GM18505 (cell line): ENCODE measurements around the gene GPR32.
"Not testable (repeated sequence)": the region's sequence is repeated elsewhere in the genome, so short reads cannot be mapped to it uniquely, and the experiment has no call there.

Source experiments
- ATAC-seq: cut with Tn5 transposase; IDR thresholded peaks from one replicate; pipeline ENCODE4 v1.9.1; 2021; ENCODE audit not compliant: unreplicated experiment
- POLR2A ChIP-seq: IDR thresholded peaks from 4 replicates; pipeline ENCODE4 v1.6.1; 2011; ENCODE audit warnings: borderline replicate concordance; ENCODE audit not compliant: insufficient read depth, insufficient read length; ENCODE audit errors: extremely low read depth

The GPR32 gene

DNA sequence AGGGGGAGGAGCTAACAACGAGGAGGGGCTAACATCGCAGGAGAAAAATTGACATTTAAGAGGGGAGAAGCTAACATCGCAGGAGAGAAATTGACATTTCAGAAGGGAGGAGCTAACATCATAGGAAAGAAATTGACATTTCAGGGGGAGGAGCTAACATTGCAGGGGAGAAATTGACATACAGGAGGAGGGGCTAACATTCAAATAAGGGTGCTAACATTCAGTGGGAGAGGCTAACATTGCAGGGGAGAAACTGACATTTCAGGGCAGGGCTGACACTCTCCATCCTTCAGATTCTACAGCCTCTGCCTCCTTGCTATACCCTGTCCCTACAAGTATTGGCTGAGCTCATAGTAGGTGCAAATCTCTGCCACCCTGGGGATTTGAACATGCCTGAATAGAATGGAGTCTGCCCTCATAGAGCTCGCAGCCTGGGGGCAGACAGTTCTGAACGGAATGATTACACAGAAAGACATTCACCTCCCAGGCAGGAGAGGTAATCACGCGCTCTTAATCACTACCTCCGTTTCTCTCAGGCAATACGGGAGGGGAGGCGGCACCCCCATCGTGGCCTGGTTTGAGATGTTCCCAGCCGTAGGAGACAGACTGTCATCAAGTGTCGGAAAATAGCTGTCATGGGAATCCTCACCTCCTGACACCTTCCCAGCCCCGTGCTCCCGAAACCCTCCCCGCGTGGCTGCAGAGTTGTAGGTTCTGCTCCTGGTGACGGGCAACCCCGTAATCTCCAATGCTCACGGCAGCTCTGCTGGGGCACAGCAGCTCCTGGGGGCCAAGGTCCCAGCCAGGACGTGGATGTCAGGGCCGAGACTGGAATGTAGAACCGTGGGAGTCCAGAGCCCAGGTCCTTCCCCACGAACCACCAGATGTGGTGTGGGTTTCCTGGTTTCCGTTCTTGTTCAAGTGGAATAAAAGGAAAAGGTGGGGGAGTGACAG, 9.5 kb downstream of the GPR32 start:
- ATAC-seq, result no peak
- no peak for TF ChIP-seq POLR2A

GRCh38 chr19:50780753-50781435, 10.6 kb downstream of the GPR32 start:
- TF ChIP-seq POLR2A, result no peak
- ATAC-seq, result no peak

DNA sequence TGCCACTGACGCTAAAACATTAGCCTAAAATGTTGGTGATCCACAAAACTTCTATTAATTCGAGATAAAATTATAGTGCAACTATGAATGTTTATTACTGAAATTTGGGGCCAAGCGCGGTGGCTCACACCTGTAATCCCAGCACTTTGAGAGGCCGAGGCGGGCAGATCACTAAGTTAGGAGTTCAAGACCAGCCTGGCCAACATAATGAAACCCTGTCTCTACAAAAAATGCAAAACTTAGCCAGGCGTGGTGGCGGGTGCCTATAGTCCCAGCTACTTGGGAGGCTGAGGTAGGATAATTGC, 13.5 kb downstream of the GPR32 start:
- not testable (repeated sequence) for ATAC-seq

DNA sequence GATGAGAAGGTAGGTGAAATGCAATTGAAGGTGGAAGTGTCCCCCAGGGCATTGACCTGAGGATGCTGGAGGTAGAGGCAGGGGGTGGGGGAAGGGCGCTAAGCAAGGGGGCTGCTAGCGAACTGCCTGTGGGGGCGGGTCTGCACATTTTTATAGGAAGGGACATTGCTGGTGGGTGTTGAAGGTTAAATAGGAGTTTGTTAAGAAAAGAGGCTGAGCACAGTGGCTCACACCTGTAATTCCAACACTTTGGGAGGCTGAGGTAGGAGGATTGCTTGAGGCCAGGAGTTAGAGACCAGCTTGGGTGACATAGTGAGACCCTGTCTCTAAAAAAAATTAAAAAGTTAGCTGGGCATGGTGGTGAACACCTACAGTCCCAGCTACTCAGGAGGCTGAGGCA, 14.4 kb downstream of the GPR32 start:
- TF ChIP-seq POLR2A, result no peak
- no peak for ATAC-seq

DNA sequence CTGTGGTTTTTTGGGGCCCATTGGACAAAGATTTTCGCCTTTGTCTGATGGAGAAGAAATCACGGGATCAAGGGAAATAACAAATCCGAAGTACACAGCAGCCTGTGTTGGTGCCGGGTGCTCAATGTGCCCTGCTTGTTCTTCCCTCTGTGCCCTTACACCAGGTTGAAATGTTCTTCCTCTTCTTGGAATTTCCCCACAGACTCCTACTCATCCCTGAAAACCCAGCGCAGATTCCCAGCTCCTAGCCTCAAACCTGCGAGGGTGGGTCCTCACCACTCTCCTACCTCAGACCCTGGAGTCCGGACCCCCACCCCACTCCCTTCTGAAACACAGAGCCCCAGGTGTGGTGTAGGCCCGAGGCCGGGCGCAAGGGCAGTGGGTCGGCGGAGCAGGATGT, 15.1 kb downstream of the GPR32 start:
- no peak for ATAC-seq
- TF ChIP-seq POLR2A, result no peak

- no peak for ATAC-seq
Measured at GRCh38 chr19:50790396-50790795, 20.1 kb downstream of the GPR32 start, which contains the start of gene ACP4. Gene ACP4, plus strand, starts transcription at chr19:50790415. Its CDS starts 0 bp downstream, at chr19:50790415.

DNA sequence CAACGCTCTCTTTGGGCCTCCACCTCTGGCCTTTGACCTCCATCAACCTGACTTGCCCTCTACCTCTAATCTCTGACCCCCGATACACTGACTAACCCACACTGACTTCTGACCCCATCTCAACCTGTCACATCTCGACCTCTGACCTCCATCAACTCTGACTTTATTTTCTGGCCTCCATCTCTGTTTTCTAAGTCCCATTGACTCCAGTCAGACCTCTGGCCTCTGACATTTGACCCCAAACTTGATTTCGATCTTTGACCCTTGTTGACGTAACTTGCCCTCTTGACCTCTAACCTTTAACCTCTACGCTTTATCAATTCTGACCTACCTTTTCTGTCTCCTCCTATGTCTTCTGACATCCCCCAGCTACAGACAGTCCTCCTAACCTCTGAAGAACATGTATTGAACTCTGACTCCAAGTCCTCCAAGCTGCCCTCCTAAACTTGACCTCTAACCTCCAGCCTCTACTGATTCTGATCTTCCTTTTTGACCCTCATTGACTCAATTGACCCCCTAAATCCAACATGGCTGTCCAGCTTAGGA, 20.7 kb downstream of the GPR32 start:
- TF ChIP-seq POLR2A, result no peak
- no peak for ATAC-seq

More at GRCh38 chr19:50790396-50790795, 20.1 kb downstream of the GPR32 start, which contains the start of gene ACP4:
- TF ChIP-seq POLR2A, result no peak

GRCh38 chr19:50791594-50792271, 21.5 kb downstream of the GPR32 start:
- no peak for ATAC-seq

DNA sequence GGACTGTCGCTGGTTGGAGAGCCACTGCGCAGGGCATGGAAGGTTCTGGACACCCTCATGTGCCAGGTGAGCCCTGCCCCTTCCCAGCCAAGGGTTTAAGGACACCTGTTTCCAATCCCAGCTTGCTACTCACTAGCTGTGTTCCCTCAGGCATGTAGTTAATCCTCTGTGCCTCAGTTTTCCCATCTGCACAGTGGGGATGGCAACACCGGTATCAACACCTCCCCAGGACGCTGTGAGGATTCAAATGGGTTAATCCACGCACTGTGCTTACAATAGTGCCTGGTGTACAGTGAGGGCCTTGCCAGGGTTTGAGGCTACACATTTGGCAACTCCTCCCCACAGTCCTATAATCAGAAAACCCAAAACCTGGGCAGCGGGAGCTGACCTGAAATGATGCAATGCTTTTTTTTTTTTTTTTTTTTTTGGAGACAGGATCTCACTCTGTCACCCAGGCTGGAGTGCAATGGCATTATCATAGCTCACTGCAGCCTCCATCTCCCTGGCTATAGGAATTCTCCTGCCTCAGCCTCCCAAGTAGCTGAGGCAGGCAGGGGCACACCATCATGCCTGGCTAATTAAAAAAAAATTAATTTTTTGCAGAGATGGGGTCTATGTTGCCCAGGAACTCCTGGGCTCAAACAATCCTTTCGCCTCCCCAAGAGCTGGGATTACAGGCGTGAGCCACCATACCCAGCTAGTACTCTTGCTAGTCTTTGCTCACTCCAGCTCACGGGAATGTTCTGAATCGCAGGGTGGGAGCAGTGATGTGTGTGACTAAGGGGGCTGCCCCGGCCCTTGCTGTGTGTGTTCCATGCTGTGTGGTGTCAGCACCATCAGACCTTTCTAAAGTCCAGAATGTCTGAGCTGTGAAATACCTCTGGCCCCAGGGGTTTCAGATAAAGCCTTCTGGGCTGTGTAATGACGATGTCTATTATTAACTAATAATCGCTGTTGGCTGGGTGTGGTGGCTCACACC, 22.3 kb downstream of the GPR32 start:
- ATAC-seq, result no peak
- no peak for TF ChIP-seq POLR2A

More at GRCh38 chr19:50791594-50792271, 21.5 kb downstream of the GPR32 start:
- no peak for TF ChIP-seq POLR2A

DNA sequence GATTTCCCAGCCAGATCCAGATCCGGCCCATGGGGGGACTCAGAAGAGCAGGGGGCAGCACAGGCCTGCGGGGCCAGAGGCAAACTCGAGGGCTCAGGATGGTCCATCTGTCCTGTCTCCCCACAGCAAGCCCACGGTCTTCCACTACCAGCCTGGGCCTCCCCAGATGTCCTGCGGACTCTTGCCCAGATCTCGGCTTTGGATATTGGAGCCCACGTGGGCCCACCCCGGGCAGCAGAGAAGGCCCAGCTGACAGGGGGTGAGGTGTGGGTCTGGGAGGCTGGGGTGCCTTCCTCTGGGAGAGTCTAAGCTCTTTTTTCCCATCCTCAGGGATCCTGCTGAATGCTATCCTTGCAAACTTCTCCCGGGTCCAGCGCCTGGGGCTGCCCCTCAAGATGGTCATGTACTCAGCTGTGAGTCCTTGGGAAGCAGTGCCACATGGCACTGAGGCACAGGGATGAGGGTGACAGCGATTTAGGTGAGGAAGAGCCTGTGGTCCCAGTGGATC, 23.3 kb downstream of the GPR32 start:
- no peak for TF ChIP-seq POLR2A
- ATAC-seq, result no peak

DNA sequence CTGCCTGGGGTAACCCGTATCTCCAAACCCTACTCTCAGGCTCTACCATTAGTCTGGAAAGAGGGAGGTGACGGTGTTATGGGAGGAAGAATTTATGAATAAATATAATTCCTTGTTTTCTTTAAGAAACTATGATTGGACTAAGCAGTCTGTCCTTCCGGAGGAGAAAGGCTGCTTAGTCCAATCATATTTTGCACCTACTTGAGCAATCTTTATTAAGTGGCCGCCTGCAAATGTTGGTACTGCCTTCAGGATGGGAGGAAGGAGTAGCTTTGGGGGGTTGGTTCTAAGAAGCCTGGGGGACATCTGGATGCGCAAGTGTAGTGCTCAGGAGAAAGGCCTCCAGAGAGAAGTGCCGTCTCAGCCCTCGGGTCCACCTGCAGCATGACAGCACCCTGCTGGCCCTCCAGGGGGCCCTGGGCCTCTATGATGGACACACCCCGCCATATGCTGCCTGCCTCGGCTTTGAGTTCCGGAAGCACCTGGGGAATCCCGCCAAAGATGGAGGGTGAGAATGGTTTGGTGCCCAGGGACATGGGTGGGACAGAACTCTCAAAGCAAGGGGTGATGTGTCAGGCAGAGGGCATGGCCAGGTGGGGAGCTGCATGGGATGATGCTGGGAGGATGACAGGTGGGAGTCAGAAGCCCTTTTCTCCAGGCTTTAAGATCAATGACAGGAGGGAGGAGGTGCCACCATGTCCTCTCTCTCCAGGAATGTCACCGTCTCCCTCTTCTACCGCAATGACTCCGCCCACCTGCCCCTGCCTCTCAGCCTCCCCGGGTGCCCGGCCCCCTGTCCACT, 24.0 kb downstream of the GPR32 start:
- TF ChIP-seq POLR2A, result no peak
- no peak for ATAC-seq
